GM10266 (cell line): ENCODE data around the gene NT5DC2.

Experiments
- DNase-seq: peaks from one replicate; pipeline ENCODE4 v3.0.0; 2012; ENCODE audit errors: extremely low spot score
- CTCF ChIP-seq: IDR thresholded peaks from 2 replicates; pipeline ENCODE4 v1.5.1; 2012; ENCODE audit warnings: mild to moderate bottlenecking, low read depth; ENCODE audit not compliant: control insufficient read depth, insufficient read depth; ENCODE audit errors: missing control alignments

NT5DC2 gene

GRCh38 chr3:52561028-52561747 is 27.5 kb upstream of the NT5DC2 start:
- no peak for DNase-seq
- no peak for TF ChIP-seq CTCF

- DNase-seq, result no peak
- TF ChIP-seq CTCF, result no peak
Measured at GRCh38 chr3:52558436-52558835, 24.8 kb upstream of the NT5DC2 start.

- no peak for TF ChIP-seq CTCF
- DNase-seq, result no peak
Measured at GRCh38 chr3:52557011-52557960, 23.6 kb upstream of the NT5DC2 start.

- no peak for DNase-seq
Measured at GRCh38 chr3:52555056-52555455, 21.4 kb upstream of the NT5DC2 start.

GRCh38 chr3:52554026-52554755 is 20.5 kb upstream of the NT5DC2 start:
- DNase-seq, result no peak

More at GRCh38 chr3:52555056-52555455, 21.4 kb upstream of the NT5DC2 start:
- TF ChIP-seq CTCF, result no peak

DNA sequence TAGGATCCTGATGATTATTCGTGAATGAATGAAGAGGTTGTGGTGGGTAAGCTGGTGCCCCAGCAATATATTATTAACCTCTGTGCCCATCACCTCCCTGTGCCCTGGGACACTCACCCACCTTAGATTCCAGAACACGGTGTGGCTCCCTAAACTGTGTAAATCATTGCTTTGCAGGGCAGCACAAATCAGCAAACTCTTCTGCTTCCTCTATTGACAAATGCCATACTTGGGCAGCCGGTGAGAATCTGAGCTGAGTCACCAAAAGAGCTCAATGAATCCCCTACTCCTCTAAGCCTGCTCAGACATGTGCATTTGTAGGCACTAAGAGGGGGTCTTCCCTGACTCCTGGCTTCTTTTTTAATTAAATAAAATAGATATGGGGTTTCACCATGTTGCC is 18.4 kb upstream of the NT5DC2 start:
- no peak for TF ChIP-seq CTCF
- no peak for DNase-seq

More at GRCh38 chr3:52554026-52554755, 20.5 kb upstream of the NT5DC2 start:
- TF ChIP-seq CTCF, result no peak

GRCh38 chr3:52551118-52551517 is 17.5 kb upstream of the NT5DC2 start:
- DNase-seq, result no peak
- TF ChIP-seq CTCF, result no peak
